Activated CD4-positive, alpha-beta T cell treated with anti-CD3 and anti-CD28 coated beads, Interleukin-2, amount 50 U/mL, for 1 hour (primary cell): ENCODE results near the gene TOR4A.
"Not testable (repeated sequence)": the region's sequence is repeated elsewhere in the genome, so short reads cannot be mapped to it uniquely, and the experiment has no call there.

Experiments
- DNase-seq: peaks from one replicate; pipeline ENCODE4 v3.0.0-alpha.2; 2020

The TOR4A gene

DNA sequence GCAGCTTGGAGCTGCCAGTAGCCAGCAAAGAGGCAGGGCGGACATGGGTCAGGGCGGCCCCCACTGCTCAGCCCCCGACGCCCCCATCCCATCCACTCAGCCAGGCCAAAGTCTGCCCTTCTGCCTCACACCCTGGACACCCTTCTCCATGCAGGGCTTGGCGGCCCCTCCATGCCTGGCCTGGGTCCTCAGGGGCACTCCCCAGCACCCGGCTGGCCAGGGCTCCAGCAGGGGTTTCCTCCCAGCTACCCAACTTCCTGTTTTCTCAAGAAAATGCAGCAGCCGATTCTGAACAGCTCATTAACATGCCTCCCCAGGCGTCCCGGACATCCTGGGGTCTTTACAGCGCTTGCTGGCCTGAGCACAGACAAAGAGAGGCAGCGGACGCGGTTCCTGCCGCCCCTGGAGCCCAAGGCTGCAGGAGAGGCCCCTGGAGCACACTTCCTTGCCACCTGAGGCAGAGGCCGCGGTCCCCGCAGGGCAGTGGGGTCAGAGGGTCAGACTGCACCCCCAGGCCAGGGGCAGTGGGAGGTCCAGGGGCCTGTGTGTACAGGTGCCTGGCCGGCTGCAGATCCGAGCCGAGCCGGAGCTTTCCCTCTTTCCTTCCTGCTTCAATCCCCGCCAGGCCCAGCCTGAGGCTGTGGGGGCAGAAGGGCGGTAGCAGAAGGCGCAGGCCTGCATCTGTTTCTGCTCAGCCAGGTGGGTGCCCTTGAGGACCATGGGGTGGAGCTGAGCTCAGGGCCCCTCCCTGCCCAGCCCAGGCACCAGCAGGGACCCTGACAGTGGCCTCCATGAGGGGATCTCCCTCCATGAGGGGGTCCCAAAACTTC is 43.2 kb downstream of the TOR4A start:
- DNase-seq, result no peak

DNA sequence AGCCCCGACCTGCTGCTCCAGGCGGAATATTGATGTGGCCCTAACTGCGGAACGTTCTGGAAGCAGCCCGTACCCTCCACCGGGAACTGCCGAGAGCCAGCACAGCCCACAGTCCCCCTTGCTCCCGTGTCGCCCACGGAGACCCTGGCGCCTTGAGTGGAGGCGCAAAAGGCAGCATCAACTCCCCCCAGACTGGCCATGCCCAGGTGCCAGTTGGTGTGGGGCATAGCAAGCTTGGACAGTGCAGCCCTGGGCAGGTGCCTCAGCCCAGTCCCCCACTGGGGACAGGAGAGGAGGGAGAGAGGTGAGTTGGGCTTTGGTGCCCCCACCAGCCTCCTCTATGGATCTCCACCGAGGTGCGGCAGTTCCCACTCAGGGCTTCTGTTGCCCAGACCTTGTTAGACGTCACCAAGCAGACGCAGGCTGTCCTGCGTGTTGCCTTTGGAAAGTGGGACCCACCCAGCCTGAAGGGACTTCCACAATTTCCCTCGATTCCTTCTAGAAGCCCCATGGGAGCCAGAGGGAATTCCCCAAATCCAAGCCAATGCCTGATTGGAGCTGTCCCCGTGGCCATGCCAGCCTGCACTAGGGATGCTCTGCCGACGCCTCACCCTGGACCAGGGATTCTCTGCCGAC is 44.3 kb downstream of the TOR4A start:
- no peak for DNase-seq

DNA sequence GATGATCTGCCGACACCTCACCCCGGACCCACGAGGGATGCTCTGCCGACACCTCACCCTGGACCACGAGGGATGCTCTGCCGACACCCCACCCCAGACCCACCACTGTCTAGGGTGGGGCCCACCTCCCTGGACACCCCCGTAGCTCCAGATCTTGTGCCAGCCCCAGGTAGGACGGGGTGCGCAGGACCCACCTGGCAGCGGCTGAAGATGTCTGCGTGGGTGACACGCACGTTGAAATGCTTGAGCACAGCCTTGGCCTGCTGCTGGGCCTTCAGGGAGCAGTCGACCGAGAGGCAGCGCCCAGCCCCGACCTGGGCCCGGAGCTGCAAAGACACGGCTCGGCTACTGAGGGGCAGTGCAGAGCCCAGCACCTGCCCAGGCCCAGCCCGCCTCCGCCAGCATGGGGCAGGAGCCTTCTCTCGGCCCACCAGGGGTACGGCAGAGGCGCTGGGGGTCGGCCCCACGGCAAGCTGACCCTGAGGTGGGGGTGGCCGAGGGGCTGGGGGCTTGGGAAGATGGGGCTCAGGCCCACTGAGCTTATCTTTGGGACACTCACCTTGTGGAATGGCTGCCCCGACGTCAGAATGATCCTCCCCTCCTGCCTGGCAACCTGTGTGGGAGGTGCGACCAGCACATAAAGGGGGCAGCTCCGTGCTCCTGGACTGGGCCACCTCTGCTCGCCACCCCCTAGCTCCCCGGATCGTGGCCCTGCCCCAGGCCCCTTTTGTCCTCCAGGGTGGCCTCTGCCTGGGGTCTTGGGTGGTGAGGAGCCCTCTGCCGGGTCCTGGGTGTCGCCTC is 46.2 kb downstream of the TOR4A start:
- DNase-seq, result no peak

DNA sequence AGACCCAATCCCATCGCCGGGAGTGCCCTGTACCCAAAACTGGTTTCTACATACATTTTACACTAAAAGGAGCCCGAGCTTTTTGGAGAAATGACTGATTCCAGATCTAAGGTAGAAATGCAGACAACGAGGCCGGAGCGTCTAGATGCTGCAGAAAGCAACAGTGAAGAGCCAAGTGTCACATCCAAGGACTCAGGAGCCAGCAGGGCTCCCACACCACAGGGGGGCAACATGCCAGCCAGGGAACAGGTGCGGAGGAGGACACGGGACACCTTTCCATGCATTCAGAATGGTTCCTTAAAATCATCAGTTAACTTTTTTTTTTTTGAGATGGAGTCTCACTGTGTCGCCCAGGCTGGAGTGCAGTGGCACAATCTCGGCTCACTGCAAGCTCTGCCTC is 47.6 kb downstream of the TOR4A start:
- no peak for DNase-seq

DNA sequence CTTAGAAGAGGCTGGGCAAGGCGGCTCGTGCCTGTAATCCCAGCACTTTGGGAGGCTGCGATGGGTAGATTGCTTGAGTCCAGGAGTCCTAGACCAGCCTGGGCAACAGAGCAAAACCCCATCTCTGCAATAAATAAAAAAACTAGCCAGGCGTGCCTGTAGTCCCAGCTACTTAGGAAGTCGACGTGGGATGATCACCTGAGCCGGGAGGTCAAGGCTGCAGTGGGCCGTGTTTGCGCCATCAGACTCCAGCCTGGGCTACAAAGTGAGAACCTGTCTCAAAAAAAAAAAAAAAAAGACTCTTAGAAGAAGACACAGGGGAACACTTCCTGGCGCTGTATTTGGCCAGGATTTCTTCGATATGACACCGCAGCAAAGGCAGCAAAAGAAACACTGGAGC is 48.3 kb downstream of the TOR4A start:
- DNase-seq, result no peak

DNA sequence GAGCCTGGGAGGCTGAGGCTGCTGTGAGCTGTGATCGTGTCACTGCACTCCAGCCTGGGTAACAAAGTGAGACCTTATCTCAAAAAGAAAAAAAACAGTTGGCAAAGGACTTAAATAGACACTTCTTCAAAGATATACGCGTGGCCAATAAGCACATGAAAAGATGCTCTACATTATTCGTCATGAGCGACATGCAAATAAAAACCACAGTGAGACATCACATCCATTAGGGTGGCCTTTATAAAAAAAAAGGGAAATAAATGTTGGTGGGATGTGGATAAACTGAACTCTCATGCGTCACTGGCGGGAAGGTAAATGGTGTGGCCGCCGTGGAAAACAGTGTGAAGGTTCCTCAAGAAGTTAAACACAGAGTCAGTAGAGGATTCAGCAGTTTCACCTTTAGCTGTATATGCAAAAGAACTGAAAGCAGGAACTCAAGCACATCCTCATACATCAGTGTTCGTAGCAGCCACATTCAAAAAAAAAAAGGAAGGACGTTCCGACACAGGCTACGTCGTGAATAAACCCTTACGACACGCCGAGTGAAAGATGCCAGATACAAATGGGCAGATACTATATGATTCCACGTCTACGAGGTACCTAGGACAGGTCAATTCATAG is 49.0 kb downstream of the TOR4A start:
- DNase-seq, result no peak

DNA sequence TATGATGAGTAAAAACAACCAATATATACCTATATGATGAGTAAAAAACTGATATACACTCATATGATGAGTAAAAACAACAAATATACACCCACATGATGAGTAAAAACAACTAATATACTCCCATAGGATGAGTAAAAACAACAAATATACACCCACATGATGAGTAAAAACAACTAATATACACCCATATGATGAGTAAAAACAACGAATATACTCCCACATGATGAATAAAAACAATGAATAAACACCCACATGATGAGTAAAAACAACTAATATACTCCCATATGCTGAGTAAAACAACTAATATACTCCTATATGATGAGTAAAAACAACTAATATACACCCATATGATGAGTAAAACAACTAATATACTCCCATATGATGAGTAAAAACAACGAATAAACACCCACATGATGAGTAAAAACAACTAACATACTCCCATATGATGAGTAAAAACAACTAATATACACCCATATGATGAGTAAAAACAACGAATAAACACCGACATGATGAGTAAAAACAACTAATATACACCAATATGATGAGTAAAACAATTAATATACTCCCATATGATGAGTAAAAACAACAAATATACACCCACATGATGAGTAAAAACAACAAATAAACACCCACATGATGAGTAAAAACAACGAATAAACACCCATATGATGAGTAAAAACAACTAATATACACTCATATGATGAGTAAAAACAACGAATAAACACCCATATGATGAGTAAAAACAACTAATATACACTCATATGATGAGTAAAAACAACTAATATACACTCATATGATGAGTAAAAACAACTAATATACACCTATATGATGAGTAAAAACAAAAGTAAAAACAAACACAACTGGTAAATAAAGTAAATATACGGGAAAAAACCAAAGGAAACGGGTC is 50.4 kb downstream of the TOR4A start:
- not testable (repeated sequence) for DNase-seq

DNA sequence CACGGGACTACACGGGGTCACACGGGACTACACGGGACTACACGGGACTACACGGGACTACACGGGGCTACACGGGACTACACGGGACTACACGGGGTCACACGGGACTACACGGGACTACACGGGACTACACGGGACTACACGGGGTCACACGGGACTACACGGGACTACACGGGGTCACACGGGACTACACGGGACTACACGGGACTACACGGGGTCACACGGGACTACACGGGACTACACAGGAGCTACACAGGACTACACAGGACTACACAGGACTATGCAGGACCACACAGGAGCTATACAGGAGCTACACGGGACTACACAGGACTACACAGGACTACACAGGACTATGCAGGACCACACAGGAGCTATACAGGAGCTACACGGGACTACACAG is 52.1 kb downstream of the TOR4A start:
- not testable (repeated sequence) for DNase-seq

DNA sequence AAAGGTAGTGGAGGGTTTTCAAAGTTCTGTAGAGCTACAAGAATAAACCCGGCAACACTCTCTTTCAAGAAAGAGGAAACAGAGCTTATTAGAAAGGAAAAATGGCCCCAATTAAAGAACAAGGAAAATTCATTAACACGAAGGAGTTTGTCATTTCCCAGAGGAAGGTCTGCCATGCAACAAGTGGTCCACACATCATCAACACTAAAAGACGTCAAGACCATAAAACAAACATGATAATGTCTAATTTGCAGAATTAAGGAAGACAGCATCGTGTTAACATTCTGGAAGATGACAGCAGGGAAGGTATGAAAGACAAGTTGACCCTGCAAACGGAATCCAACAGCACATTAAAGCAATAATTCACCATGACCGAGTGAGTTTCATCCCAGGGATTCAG is 53.2 kb downstream of the TOR4A start:
- no peak for DNase-seq

DNA sequence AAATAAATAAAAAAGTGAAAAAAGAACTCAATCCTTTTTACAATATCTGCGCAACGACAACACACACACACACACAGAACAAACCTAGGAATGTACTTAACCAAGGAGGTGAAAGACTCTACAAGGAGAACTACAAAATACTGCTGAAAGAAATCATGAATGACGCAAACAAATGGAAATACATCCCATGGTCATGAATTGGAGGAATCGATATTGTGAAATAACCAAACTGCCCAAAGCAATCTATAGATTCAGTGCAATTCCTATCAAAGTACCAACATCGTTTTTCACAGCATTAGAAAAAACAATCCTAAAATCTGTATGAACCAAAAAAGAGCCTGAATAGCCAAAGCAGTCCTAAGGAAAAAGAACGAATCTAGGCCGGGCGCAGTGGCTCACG is 54.4 kb downstream of the TOR4A start:
- DNase-seq, result no peak
